SK-N-SH treated with all-trans-retinoic acid at 6 μM for 48 hours (cell line): ENCODE measurements around the gene UQCRH.

Source experiments
- BACH2 ChIP-seq: fragments of 250-450 bp; sonication (Bioruptor Pico); IDR thresholded peaks from 2 replicates; pipeline ENCODE4 v1.9.0; 2021; ENCODE audit warnings: mild to moderate bottlenecking, borderline replicate concordance
- CSDC2 ChIP-seq: fragments of 250-450 bp; sonication (Bioruptor Pico); IDR thresholded peaks from 2 replicates; pipeline ENCODE4 v1.5.0; 2020; ENCODE audit warnings: mild to moderate bottlenecking, moderate library complexity
- ESRRG ChIP-seq: fragments of 250-450 bp; sonication (Bioruptor Pico); IDR thresholded peaks from 2 replicates; pipeline ENCODE4 v1.6.1; 2021; ENCODE audit warnings: mild to moderate bottlenecking
- GLIS3 ChIP-seq: fragments of 250-450 bp; sonication (Bioruptor Pico); IDR thresholded peaks from 2 replicates; pipeline ENCODE4 v1.5.0; 2020; ENCODE audit warnings: mild to moderate bottlenecking, moderate library complexity
- OSR1 ChIP-seq: fragments of 250-450 bp; sonication (Bioruptor Pico); IDR thresholded peaks from 2 replicates; pipeline ENCODE4 v1.8.0; 2022; ENCODE audit warnings: moderate library complexity, mild to moderate bottlenecking, inconsistent platforms
- PPARA ChIP-seq: fragments of 250-450 bp; sonication (Bioruptor Pico); IDR thresholded peaks from 2 replicates; pipeline ENCODE4 v1.5.0; 2020; ENCODE audit warnings: mild to moderate bottlenecking, borderline replicate concordance
- RARB ChIP-seq: fragments of 250-450 bp; sonication (Bioruptor Pico); IDR thresholded peaks from 2 replicates; pipeline ENCODE4 v1.8.0; 2021; ENCODE audit warnings: mild to moderate bottlenecking, moderate library complexity
- SNAI2 ChIP-seq: fragments of 250-450 bp; sonication (Bioruptor Pico); IDR thresholded peaks from 2 replicates; pipeline ENCODE4 v1.5.0; 2020; ENCODE audit warnings: mild to moderate bottlenecking, moderate library complexity
- ZFP30 ChIP-seq: fragments of 450-650 bp; formaldehyde crosslinking; IDR thresholded peaks from 2 replicates; pipeline ENCODE4 v1.5.0; 2022; ENCODE audit warnings: mild to moderate bottlenecking, moderate library complexity
- ZNF70 ChIP-seq: fragments of 450-650 bp; formaldehyde crosslinking; IDR thresholded peaks from 2 replicates; pipeline ENCODE4 v1.5.0; 2020; ENCODE audit warnings: mild to moderate bottlenecking, moderate library complexity
- TF ChIP-seq, protein P1 (sequence below): fragments of 250-450 bp; sonication (Bioruptor Pico); IDR thresholded peaks from 2 replicates; pipeline ENCODE4 v1.5.1; 2020; ENCODE audit warnings: low read depth, mild to moderate bottlenecking, moderate library complexity
- TF ChIP-seq, protein P2 (sequence below): fragments of 250-450 bp; sonication (Bioruptor Pico); IDR thresholded peaks from 2 replicates; pipeline ENCODE4 v1.8.0; 2020; ENCODE audit warnings: mild to moderate bottlenecking, moderate library complexity, borderline replicate concordance
- TF ChIP-seq, protein P3 (sequence below): fragments of 250-450 bp; sonication (Bioruptor Pico); IDR thresholded peaks from 2 replicates; pipeline ENCODE4 v1.5.1; 2021; ENCODE audit warnings: mild to moderate bottlenecking, moderate library complexity

DNA sequence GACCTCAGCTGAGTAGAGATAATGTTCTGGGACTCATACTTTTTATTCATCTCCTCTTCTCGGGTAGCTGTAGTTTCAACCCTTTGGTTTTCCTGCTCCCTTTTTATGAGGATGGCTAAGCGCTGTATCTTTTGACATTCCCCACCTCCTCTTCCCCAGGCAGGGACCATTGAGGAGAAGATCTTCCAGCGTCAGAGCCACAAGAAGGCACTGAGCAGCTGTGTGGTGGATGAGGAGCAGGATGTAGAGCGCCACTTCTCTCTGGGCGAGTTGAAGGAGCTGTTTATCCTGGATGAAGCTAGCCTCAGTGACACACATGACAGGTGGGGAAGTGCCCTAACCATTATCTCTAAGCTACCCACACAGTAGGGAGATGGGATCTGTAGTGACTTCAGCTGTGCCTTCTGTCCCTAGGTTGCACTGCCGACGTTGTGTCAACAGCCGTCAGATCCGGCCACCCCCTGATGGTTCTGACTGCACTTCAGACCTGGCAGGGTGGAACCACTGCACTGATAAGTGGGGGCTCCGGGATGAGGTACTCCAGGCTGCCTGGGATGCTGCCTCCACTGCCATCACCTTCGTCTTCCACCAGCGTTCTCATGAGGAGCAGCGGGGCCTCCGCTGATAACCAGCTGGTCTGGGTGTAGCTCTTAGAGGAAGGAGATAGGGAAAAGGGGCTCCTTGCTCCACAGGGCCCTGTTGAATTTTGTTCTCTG, 25.7 kb upstream of the UQCRH start:
- TF ChIP-seq PPARA (CRISPR knock-in tag): no peak
- TF ChIP-seq, protein P1, sequence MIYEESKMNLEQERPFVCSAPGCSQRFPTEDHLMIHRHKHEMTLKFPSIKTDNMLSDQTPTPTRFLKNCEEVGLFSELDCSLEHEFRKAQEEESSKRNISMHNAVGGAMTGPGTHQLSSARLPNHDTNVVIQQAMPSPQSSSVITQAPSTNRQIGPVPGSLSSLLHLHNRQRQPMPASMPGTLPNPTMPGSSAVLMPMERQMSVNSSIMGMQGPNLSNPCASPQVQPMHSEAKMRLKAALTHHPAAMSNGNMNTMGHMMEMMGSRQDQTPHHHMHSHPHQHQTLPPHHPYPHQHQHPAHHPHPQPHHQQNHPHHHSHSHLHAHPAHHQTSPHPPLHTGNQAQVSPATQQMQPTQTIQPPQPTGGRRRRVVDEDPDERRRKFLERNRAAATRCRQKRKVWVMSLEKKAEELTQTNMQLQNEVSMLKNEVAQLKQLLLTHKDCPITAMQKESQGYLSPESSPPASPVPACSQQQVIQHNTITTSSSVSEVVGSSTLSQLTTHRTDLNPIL (CRISPR knock-in tag): no peak
- TF ChIP-seq GLIS3 (CRISPR knock-in tag): no peak
- TF ChIP-seq, protein P2, sequence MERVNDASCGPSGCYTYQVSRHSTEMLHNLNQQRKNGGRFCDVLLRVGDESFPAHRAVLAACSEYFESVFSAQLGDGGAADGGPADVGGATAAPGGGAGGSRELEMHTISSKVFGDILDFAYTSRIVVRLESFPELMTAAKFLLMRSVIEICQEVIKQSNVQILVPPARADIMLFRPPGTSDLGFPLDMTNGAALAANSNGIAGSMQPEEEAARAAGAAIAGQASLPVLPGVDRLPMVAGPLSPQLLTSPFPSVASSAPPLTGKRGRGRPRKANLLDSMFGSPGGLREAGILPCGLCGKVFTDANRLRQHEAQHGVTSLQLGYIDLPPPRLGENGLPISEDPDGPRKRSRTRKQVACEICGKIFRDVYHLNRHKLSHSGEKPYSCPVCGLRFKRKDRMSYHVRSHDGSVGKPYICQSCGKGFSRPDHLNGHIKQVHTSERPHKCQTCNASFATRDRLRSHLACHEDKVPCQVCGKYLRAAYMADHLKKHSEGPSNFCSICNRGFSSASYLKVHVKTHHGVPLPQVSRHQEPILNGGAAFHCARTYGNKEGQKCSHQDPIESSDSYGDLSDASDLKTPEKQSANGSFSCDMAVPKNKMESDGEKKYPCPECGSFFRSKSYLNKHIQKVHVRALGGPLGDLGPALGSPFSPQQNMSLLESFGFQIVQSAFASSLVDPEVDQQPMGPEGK (CRISPR knock-in tag): no peak
- no peak for TF ChIP-seq RARB
- TF ChIP-seq ZNF70 (CRISPR knock-in tag): no peak
- TF ChIP-seq, protein P3, sequence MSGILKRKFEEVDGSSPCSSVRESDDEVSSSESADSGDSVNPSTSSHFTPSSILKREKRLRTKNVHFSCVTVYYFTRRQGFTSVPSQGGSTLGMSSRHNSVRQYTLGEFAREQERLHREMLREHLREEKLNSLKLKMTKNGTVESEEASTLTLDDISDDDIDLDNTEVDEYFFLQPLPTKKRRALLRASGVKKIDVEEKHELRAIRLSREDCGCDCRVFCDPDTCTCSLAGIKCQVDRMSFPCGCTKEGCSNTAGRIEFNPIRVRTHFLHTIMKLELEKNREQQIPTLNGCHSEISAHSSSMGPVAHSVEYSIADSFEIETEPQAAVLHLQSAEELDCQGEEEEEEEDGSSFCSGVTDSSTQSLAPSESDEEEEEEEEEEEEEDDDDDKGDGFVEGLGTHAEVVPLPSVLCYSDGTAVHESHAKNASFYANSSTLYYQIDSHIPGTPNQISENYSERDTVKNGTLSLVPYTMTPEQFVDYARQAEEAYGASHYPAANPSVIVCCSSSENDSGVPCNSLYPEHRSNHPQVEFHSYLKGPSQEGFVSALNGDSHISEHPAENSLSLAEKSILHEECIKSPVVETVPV (CRISPR knock-in tag): no peak
- TF ChIP-seq SNAI2 (CRISPR knock-in tag): no peak
- no peak for TF ChIP-seq BACH2 (CRISPR knock-in tag)
- no peak for TF ChIP-seq ZFP30
- TF ChIP-seq CSDC2: no peak
- no peak for TF ChIP-seq OSR1 (CRISPR knock-in tag)
- no peak for TF ChIP-seq ESRRG (CRISPR knock-in tag)
